CD4-positive, alpha-beta T cell treated with Interleukin-15 for 1 hour (primary cell): ENCODE measurements around the gene LCN10.

Source experiments
- DNase-seq: peaks from one replicate; pipeline ENCODE4 v3.0.0-alpha.2; 2020

LCN10 gene

GRCh38 chr9:136735812-136736480 lies 6.8 kb downstream of the LCN10 start:
- no peak for DNase-seq

GRCh38 chr9:136734837-136735496 lies 7.8 kb downstream of the LCN10 start:
- no peak for DNase-seq

GRCh38 chr9:136733611-136734010 lies 9.1 kb downstream of the LCN10 start:
- no peak for DNase-seq

- no peak for DNase-seq
Measured at GRCh38 chr9:136732444-136733178, 10.1 kb downstream of the LCN10 start.

GRCh38 chr9:136729926-136730325 lies 12.8 kb downstream of the LCN10 start:
- DNase-seq = no peak

- DNase-seq = no peak
Measured at GRCh38 chr9:136729144-136729543, 13.6 kb downstream of the LCN10 start.

- no peak for DNase-seq
Measured at GRCh38 chr9:136728548-136729123, 14.1 kb downstream of the LCN10 start.

GRCh38 chr9:136728080-136728547 lies 14.6 kb downstream of the LCN10 start:
- DNase-seq = peak; percentile 90

- peak; percentile 52 for DNase-seq
Measured at GRCh38 chr9:136726631-136727191, 16.0 kb downstream of the LCN10 start.

- no peak for DNase-seq
Measured at GRCh38 chr9:136726118-136726517, 16.6 kb downstream of the LCN10 start.

- no peak for DNase-seq
Measured at GRCh38 chr9:136725612-136726011, 17.1 kb downstream of the LCN10 start.

GRCh38 chr9:136724772-136725171 lies 18.0 kb downstream of the LCN10 start:
- no peak for DNase-seq

GRCh38 chr9:136723989-136724388 lies 18.8 kb downstream of the LCN10 start:
- no peak for DNase-seq

GRCh38 chr9:136723362-136723976 lies 19.3 kb downstream of the LCN10 start:
- DNase-seq = no peak

- no peak for DNase-seq
Measured at GRCh38 chr9:136722969-136723356, 19.8 kb downstream of the LCN10 start.

GRCh38 chr9:136722093-136722968 lies 20.4 kb downstream of the LCN10 start:
- DNase-seq = no peak

GRCh38 chr9:136721339-136722092 lies 21.2 kb downstream of the LCN10 start:
- no peak for DNase-seq

GRCh38 chr9:136720898-136721338 lies 21.8 kb downstream of the LCN10 start:
- no peak for DNase-seq

GRCh38 chr9:136720251-136720897 lies 22.4 kb downstream of the LCN10 start:
- DNase-seq = no peak

GRCh38 chr9:136719195-136719880 lies 23.4 kb downstream of the LCN10 start:
- DNase-seq = peak; percentile 54
